Bronchial epithelial cell (primary cell): ENCODE data around the gene EML1. TPM values are rescaled to one million over a fixed set of nuclear protein-coding genes. Genes with fewer than 3 reads are reported as not detected.

Source experiments
- DNase-seq: peaks from one replicate; pipeline ENCODE4 v3.0.0-alpha.2; 2010; ENCODE audit warnings: low read depth
- FAIRE-seq: peaks from 2 replicates; lab custom pipeline; 2011; peaks lifted over from hg19 to GRCh38; lab: Jason Lieb, UNC
- H3K27me3 ChIP-seq: 2 replicates; pipeline ENCODE4 v1.5.1; 2011; ENCODE audit warnings: low read length; ENCODE audit not compliant: control insufficient read depth, insufficient read depth
- H3K36me3 ChIP-seq: 2 replicates; pipeline ENCODE4 v1.5.1; 2011; ENCODE audit warnings: low read length; ENCODE audit not compliant: control insufficient read depth, insufficient read depth
- H3K4me3 ChIP-seq: 2 replicates; pipeline ENCODE4 v1.5.1; 2011; ENCODE audit warnings: mild to moderate bottlenecking, low read depth, low read length, control low read depth
- total RNA-seq: library from RNA; depleted of rRNA; stranded (reverse); fragments of >200 nt; gene quantifications from 2 replicates; pipeline ENCODE4 v1.2.1, GENCODE V29; 2014
- TF ChIP-seq, protein P1 (sequence below): IDR thresholded peaks from 2 replicates; pipeline ENCODE4 v1.5.1; 2011; ENCODE audit warnings: mild to moderate bottlenecking, moderate library complexity, low read length, control low read depth, inconsistent platforms; ENCODE audit not compliant: insufficient read depth, severe bottlenecking

EML1 gene
- total RNA-seq, 1 donor from 2014 or later = 1.8 TPM

DNA sequence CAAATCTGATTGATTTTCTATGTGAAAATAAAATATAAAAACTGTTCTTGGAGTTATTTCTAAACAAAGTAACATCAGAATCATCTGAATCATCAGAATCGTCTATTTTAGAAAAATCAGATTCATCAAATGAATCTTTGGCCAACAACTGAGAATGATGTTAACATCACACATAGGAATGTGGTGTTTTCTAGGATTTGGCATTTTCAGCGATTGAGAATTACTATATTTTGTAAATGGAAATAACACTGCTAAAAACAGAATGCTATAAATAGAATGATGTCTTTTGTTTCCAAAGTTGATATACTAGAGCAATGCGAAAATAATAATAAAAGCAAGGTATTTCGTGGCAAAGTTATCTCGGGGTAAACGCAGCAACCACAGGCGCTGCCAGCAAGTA lies 198.1 kb downstream of the EML1 start:
- no peak overlapping the region for H3K4me3 ChIP-seq
- TF ChIP-seq, protein P1, sequence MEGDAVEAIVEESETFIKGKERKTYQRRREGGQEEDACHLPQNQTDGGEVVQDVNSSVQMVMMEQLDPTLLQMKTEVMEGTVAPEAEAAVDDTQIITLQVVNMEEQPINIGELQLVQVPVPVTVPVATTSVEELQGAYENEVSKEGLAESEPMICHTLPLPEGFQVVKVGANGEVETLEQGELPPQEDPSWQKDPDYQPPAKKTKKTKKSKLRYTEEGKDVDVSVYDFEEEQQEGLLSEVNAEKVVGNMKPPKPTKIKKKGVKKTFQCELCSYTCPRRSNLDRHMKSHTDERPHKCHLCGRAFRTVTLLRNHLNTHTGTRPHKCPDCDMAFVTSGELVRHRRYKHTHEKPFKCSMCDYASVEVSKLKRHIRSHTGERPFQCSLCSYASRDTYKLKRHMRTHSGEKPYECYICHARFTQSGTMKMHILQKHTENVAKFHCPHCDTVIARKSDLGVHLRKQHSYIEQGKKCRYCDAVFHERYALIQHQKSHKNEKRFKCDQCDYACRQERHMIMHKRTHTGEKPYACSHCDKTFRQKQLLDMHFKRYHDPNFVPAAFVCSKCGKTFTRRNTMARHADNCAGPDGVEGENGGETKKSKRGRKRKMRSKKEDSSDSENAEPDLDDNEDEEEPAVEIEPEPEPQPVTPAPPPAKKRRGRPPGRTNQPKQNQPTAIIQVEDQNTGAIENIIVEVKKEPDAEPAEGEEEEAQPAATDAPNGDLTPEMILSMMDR = no peak
- H3K36me3 ChIP-seq = no peaks in the 10 kb centered on the region
- DNase-seq = no peak
- H3K27me3 ChIP-seq = no peaks in the 10 kb centered on the region
- FAIRE-seq = no peak

Other genes with a start within 250 kb of the EML1 start
- 24.8 and 26.6 TPM in 2 replicates for gene CCDC85C, start 189.2 kb upstream of the EML1 start, total RNA-seq
- gene HHIPL1, start 148.3 kb upstream of the EML1 start, total RNA-seq = 0.53 and 1.2 TPM in 2 replicates
- 0.13 TPM in 1 of 2 replicates, not detected in the other for gene CYP46A1, start 109.1 kb upstream of the EML1 start, total RNA-seq